ENCODE results near the gene E2F6.

E2F6 gene

GRCh38 chr2:11493282-11493681 is 27.3 kb upstream of the E2F6 start:
- DNase-seq (ENCODE audit: low read depth in 2 of 2): no peak

GRCh38 chr2:11492720-11493119 is 26.8 kb upstream of the E2F6 start:
- DNase-seq (ENCODE audit: low read depth in 2 of 2): no peak

GRCh38 chr2:11492244-11492643 is 26.3 kb upstream of the E2F6 start:
- DNase-seq (ENCODE audit: low read depth in 2 of 2): no peak

GRCh38 chr2:11491348-11491933 is 25.5 kb upstream of the E2F6 start:
- no peak for DNase-seq (ENCODE audit: low read depth in 2 of 2)

- DNase-seq (ENCODE audit: low read depth in 2 of 2): no peak
These were observed 24.2 kb upstream of the E2F6 start for GRCh38 chr2:11490194-11490593.

- no peak for DNase-seq (ENCODE audit: low read depth in 2 of 2)
These were observed 22.8 kb upstream of the E2F6 start for GRCh38 chr2:11488809-11489208.

- no peak for DNase-seq (ENCODE audit: low read depth in 2 of 2)
These were observed 18.1 kb upstream of the E2F6 start for GRCh38 chr2:11483806-11484617.

GRCh38 chr2:11482473-11483035 is 16.6 kb upstream of the E2F6 start:
- DNase-seq (ENCODE audit: low read depth in 2 of 2): no peak

GRCh38 chr2:11481789-11482472 is 16.0 kb upstream of the E2F6 start:
- no peak for DNase-seq (ENCODE audit: low read depth in 2 of 2)

- no peak for DNase-seq (ENCODE audit: low read depth in 2 of 2)
These were observed 15.4 kb upstream of the E2F6 start for GRCh38 chr2:11481426-11481788.

GRCh38 chr2:11480859-11481258 is 14.9 kb upstream of the E2F6 start:
- DNase-seq (ENCODE audit: low read depth in 2 of 2): no peak

- no peak for DNase-seq (ENCODE audit: low read depth in 2 of 2)
These were observed 14.4 kb upstream of the E2F6 start for GRCh38 chr2:11480406-11480805.

- DNase-seq (ENCODE audit: low read depth in 2 of 2): no peak
These were observed 13.1 kb upstream of the E2F6 start for GRCh38 chr2:11478899-11479605.

- peak; percentile 59 to 75 for DNase-seq (ENCODE audit: low read depth in 2 of 2)
These were observed 12.0 kb upstream of the E2F6 start for GRCh38 chr2:11477994-11478393.

GRCh38 chr2:11473659-11474433 is 7.9 kb upstream of the E2F6 start:
- no peak for DNase-seq (ENCODE audit: low read depth in 2 of 2)

- DNase-seq (ENCODE audit: low read depth in 2 of 2): no peak
These were observed 1.8 kb upstream of the E2F6 start for GRCh38 chr2:11467749-11468148.

GRCh38 chr2:11467129-11467649 is 1.2 kb upstream of the E2F6 start:
- no peak for DNase-seq (ENCODE audit: low read depth in 2 of 2)

- no peak for DNase-seq (ENCODE audit: low read depth in 2 of 2)
These were observed 557 bp upstream of the E2F6 start for GRCh38 chr2:11466307-11467128.

- no peak for DNase-seq (ENCODE audit: low read depth in 2 of 2)
These were observed 864 bp downstream of the E2F6 start for GRCh38 chr2:11465110-11465484.

- no peak for DNase-seq (ENCODE audit: low read depth in 2 of 2)
These were observed 6.1 kb downstream of the E2F6 start for GRCh38 chr2:11459816-11460215.
